Measurements from ENCODE around the gene MDM4.

Gene MDM4

GRCh38 chr1:204577794-204578478 is 61.7 kb downstream of the MDM4 start:
- no peak for DNase-seq (ENCODE audit: low read depth)
- no peak for TF ChIP-seq CTCF (IDR thresholded peaks at IDR 0.05; ENCODE audit: control insufficient read depth, insufficient read depth, low read depth, low read length, missing control alignments)
- H3K4me3 ChIP-seq (ENCODE audit: control insufficient read depth, low read depth, low read length), result no peak overlapping the region

GRCh38 chr1:204578867-204579664 is 62.9 kb downstream of the MDM4 start:
- DNase-seq (ENCODE audit: low read depth), result no peak
- no peak overlapping the region for H3K4me3 ChIP-seq (ENCODE audit: control insufficient read depth, low read depth, low read length)

DNA sequence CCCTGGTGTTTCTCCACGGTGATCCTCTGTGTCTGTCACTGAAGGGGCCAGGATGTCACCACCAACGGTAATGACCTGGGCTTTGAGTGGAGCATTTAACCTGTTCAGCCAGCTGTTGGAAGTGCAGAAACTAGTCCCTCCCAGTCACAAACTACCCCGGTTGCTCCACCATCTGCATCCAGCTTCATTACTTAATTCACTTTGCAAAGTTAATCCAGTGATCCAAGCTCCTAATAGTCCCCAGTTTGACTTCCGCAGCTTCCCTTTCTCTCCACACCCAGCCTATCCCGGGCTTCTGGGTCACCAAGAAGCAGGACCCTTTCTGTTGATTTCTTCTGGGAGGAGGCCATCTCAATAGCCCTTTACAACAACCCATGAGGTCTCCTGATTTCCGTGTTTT is 63.5 kb downstream of the MDM4 start:
- H3K4me3 ChIP-seq (ENCODE audit: control insufficient read depth, low read depth, low read length), result no peak overlapping the region
- no peak for DNase-seq (ENCODE audit: low read depth)
- no peak for TF ChIP-seq CTCF (IDR thresholded peaks at IDR 0.05; ENCODE audit: control insufficient read depth, insufficient read depth, low read depth, low read length, missing control alignments)

More at GRCh38 chr1:204578867-204579664, 62.9 kb downstream of the MDM4 start:
- no peak for TF ChIP-seq CTCF (IDR thresholded peaks at IDR 0.05; ENCODE audit: control insufficient read depth, insufficient read depth, low read depth, low read length, missing control alignments)

GRCh38 chr1:204580862-204581261 is 64.7 kb downstream of the MDM4 start:
- TF ChIP-seq CTCF (IDR thresholded peaks at IDR 0.05; ENCODE audit: control insufficient read depth, insufficient read depth, low read depth, low read length, missing control alignments), result no peak
- no peak for DNase-seq (ENCODE audit: low read depth)
- no peak overlapping the region for H3K4me3 ChIP-seq (ENCODE audit: control insufficient read depth, low read depth, low read length)

GRCh38 chr1:204581759-204582158 is 65.6 kb downstream of the MDM4 start:
- no peak for TF ChIP-seq CTCF (IDR thresholded peaks at IDR 0.05; ENCODE audit: control insufficient read depth, insufficient read depth, low read depth, low read length, missing control alignments)
- DNase-seq (ENCODE audit: low read depth), result no peak
- no peak overlapping the region for H3K4me3 ChIP-seq (ENCODE audit: control insufficient read depth, low read depth, low read length)

GRCh38 chr1:204583909-204584632 is 67.9 kb downstream of the MDM4 start:
- H3K4me3 ChIP-seq (ENCODE audit: control insufficient read depth, low read depth, low read length), result no peak overlapping the region
- no peak for DNase-seq (ENCODE audit: low read depth)
- no peak for TF ChIP-seq CTCF (IDR thresholded peaks at IDR 0.05; ENCODE audit: control insufficient read depth, insufficient read depth, low read depth, low read length, missing control alignments)
